ENCODE measurements around the gene CHST11.

DNA sequence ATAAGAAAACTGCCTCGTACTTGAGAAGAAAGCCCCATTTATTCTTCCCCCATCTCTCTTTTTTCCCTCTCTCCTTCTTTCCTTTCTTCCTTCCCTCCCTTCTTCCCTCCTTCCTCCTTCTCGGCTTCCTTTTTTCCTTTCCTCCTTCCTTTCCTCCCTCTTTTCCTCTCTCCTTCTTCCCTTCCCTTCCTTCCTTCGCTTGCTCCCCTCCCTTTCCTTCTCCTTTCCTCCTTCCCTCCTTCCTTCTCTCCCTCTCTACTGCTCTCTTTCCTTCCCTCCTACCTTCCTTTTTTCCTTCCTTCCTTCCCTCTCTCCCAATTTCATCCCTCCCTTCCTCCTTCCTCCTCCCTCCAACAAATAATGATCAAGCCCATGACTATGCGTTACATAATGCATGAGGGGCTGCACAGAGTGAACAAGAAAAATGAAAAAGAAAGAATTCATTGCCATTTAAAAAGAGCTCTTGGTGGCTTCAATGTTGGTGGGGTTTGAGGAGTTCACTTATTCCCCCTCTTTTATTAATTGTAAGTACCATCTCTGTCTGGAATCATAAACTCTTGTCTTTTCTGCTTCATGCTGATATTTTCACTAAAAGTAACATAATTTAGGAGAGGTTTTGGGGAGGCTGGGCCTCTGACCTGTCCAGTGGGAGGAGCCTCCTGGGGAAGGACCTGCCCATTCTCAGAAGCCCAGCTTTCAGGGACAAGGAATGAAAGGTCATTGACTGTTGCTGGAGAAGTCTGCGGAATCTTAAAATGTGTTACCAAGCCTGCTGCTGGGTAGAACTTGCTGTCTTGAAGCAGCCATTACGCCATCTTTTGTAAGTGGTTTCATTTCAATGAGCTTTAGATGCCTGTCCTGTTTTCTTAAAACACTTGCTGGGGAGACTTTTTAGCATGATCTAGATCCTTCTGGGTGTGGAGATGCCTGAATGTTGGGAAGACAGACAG lies 144.3 kb downstream of the CHST11 start:
- TF ChIP-seq, protein P1, sequence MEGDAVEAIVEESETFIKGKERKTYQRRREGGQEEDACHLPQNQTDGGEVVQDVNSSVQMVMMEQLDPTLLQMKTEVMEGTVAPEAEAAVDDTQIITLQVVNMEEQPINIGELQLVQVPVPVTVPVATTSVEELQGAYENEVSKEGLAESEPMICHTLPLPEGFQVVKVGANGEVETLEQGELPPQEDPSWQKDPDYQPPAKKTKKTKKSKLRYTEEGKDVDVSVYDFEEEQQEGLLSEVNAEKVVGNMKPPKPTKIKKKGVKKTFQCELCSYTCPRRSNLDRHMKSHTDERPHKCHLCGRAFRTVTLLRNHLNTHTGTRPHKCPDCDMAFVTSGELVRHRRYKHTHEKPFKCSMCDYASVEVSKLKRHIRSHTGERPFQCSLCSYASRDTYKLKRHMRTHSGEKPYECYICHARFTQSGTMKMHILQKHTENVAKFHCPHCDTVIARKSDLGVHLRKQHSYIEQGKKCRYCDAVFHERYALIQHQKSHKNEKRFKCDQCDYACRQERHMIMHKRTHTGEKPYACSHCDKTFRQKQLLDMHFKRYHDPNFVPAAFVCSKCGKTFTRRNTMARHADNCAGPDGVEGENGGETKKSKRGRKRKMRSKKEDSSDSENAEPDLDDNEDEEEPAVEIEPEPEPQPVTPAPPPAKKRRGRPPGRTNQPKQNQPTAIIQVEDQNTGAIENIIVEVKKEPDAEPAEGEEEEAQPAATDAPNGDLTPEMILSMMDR (conservative IDR thresholded peaks at IDR 0.05; ENCODE audit: low read depth, low read length): no peak
- TF ChIP-seq POLR2A (IDR thresholded peaks at IDR 0.05; ENCODE audit: low read depth, low read length) (no peak), SMC3 (IDR thresholded peaks at IDR 0.05; ENCODE audit: low read depth, low read length) (no peak), RFX5 (IDR thresholded peaks at IDR 0.05; ENCODE audit: low read depth, low read length) (no peak), BHLHE40 (IDR thresholded peaks at IDR 0.05; ENCODE audit: low read depth, low read length) (no peak), FOS (IDR thresholded peaks at IDR 0.05; ENCODE audit: low read depth, low read length) (no peak), RAD21 (IDR thresholded peaks at IDR 0.05; ENCODE audit: low read length) (no peak)
- TF ChIP-seq, protein P2, sequence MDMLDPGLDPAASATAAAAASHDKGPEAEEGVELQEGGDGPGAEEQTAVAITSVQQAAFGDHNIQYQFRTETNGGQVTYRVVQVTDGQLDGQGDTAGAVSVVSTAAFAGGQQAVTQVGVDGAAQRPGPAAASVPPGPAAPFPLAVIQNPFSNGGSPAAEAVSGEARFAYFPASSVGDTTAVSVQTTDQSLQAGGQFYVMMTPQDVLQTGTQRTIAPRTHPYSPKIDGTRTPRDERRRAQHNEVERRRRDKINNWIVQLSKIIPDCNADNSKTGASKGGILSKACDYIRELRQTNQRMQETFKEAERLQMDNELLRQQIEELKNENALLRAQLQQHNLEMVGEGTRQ (IDR thresholded peaks at IDR 0.05; ENCODE audit: low read depth, low read length): no peak
